ENCODE measurements around the gene HSD17B14.

HSD17B14 gene

DNA sequence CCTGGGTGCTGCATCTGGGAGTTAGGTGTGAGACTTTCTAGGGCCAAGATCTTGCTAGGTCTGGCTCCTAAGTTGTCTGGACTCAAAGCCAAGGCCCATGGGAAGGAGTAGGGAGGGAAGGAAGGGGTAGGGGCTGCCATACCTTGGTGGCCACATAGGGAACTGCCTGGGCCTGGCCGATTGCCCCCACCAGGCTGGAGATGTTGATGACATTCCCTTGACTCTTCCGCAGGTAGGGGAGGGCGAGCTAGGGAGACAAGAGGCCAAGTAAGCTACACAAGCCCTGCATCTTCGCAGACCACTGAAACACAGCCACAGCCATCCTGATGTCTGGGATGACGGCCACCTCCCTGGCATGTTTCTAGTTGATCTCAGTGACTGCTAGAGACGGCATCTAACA, 21.4 kb downstream of the HSD17B14 start:
- no peak for TF ChIP-seq Cebpa-rat (IDR thresholded peaks at IDR 0.05)
- Histone ChIP-seq H3K9me3 (no peaks in the 10 kb centered on the region), H4K20me1 (no peaks in the 10 kb centered on the region), H3K4me1 (peaks cover 62% of the 10 kb centered on the region), H3K4me3 (no peak overlapping the region), H3K27ac (peak overlapping the region; percentile 74), H3K36me3 (no peaks in the 10 kb centered on the region), H3K27me3 (no peaks in the 10 kb centered on the region), H3K4me2 (peak overlapping the region; percentile 63; the same call in 1 of the 2 replicates), H3K9ac (0 out of 2 replicates have a peak overlapping the region, but pooled peaks have one; percentile 29)

DNA sequence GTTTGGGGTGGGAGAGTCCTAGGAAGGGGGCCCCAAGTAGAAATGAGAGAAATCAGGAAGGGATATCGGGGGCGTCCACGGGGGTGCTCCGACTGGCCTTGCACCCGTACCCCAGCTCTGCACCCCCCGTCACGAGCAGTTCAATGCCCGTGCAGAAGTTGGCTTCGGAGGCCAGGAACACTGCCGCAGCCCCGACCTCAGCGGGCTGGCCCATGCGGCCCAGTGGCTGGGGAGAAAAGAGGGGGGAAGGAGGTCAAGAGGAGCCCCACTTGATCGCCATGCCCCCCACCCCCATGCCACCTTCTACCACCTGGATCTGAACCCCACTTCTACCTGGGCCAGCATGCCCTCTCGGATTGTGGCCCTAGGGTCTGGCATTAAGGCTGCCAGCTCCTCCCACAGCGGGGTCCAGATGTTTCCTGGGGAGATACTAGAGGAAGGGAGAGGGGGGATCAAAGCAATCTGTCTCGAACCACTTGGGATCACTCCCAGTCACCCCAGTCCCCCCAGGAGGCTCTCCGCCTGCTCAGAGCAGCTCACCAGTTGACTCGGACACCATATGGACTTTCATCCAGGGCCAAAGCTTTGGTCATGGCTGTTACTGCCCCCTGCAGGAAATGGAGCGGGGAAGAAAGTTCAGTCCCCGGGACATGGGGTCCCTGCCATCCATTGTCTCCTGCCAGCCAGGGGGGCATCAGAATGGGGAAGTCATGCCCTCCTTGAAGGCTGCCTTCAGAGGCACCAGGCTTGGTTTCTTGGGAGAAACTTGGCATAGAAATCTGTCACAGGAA, 23.0 kb downstream of the HSD17B14 start:
- Histone ChIP-seq H3K4me3 (no peak overlapping the region; the same call in 1 of the 2 replicates), H3K4me1 (peaks cover 73% of the 10 kb centered on the region), H4K20me1 (peaks cover 6% of the 10 kb centered on the region; the same call in 1 of the 2 replicates), H3K9ac (no peak overlapping the region), H3K4me2 (peak overlapping the region; percentile 98), H3K9me3 (no peaks in the 10 kb centered on the region), H3K27ac (0 out of 2 replicates have a peak overlapping the region, but pooled peaks have one; percentile 25), H3K27me3 (no peaks in the 10 kb centered on the region), H3K36me3 (no peaks in the 10 kb centered on the region)
- TF ChIP-seq Cebpa-rat (IDR thresholded peaks at IDR 0.05): no peak

DNA sequence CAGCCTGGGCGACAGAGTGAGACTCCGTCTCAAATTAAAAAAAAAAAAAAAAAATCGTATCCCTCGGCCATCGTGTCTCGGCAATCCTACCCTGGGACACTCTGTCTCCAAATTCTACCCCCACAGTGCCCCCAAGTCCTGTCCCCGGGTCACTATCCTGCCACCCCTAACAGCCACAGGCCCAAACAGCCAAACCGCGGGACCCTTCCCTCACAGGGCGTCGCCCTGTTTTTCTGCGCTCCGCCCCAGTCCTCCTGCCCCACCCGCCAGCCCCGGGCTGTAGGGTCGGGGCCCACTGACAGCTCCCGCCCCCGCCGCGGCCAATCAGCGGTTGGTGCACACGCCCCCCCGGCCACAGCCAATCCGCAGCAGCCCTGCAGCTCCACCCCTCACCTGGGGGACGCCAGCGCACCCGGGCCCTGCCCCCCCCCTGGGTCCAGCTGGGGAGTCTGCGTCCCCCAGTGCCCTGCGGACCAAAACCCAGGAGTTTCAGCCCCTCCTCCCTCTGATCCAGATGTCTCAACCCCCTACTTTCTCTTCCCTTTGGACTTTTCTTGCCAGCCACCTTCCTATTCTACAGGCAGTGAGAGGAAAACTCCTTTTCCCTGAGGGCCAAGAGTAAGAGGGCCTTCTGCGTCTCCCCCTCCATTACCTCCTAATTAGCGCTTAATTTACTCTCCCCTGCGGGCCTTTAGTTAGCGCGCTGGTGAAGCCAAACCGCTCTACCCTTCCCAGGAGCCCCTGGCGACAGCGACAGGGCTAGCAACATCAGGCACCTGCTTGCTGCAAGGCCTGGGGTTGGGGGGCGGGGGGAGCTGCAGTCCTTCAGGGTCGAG, 24.0 kb downstream of the HSD17B14 start:
- Histone ChIP-seq H3K27me3 (no peaks in the 10 kb centered on the region), H4K20me1 (peaks cover 14% of the 10 kb centered on the region; the same call in 1 of the 2 replicates), H3K4me1 (peaks cover 82% of the 10 kb centered on the region), H3K9ac (peak overlapping the region; percentile 84), H3K27ac (peak overlapping the region; percentile 78), H3K9me3 (no peaks in the 10 kb centered on the region), H3K4me2 (peak overlapping the region; percentile 98), H3K4me3 (peak overlapping the region; percentile 85), H3K36me3 (peaks cover 10% of the 10 kb centered on the region)
- TF ChIP-seq Cebpa-rat (IDR thresholded peaks at IDR 0.05): no peak

DNA sequence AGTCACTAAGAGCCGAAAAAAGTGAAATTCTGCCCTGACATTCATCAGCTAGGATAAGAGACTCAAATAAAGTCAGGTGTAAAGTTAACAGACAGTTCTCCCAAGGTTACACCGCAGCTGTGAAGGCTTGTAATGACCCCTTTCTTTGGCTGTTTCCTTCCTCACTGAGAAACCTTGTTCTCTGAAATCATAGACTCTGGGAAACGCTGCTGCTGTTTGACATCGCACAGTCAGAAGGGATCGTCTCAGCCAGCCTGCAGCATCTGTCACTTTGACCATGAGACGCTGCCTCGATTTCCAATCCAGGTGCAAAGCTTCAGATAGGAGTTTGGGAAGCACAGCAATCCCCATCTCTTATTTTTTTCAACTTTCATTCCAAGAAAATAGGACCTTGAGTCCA, 26.1 kb downstream of the HSD17B14 start:
- Histone ChIP-seq H4K20me1 (peaks cover 19% of the 10 kb centered on the region; the same call in 1 of the 2 replicates), H3K27ac (peak overlapping the region; percentile 78), H3K9me3 (no peaks in the 10 kb centered on the region), H3K4me3 (peak overlapping the region; percentile 85), H3K9ac (peak overlapping the region; percentile 84), H3K4me1 (peaks cover 66% of the 10 kb centered on the region), H3K27me3 (no peaks in the 10 kb centered on the region), H3K36me3 (peaks cover 23% of the 10 kb centered on the region), H3K4me2 (peak overlapping the region; percentile 98)
- TF ChIP-seq Cebpa-rat (IDR thresholded peaks at IDR 0.05): no peak

DNA sequence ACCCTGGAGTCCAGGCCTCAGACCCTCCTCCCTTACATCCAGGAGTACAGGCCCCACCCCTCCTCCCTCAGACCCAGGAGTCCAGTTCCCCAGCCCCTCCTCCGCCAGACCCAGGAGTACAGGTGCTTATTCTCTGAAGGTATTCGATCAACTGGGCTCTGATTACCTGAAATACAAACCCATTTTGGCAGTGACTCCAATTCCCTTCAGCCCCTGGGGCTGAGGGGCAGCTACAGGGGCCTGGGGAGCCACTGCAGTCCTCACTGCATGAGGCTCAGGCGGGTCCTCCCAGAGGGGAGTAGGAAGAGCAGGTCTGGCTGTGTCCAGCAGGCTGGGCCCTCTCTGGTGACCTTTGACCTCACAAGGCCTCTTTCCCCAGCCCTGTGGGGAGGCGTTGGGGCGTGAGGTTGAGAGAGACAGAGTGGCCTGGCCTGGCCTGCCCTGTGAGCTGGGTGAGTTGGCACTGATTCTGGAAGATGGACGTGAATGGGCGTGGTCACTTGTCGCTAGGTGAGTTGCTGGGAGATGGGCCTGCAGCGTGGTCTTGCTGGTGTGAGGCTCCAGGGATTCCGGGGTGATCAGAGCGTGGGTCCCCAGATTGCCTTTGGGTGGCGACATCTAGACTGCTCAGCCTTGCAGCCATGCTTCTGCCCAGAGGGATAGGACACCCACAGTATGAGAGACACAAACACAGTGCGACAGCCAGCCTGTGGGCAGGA, 28.5 kb downstream of the HSD17B14 start:
- Histone ChIP-seq H3K27ac (no peak overlapping the region), H3K27me3 (no peaks in the 10 kb centered on the region), H3K4me1 (peaks cover 52% of the 10 kb centered on the region), H3K4me3 (no peak overlapping the region), H3K9me3 (no peaks in the 10 kb centered on the region), H3K9ac (no peak overlapping the region), H3K36me3 (peaks cover 36% of the 10 kb centered on the region), H4K20me1 (peaks cover 19% of the 10 kb centered on the region; the same call in 1 of the 2 replicates), H3K4me2 (no peak overlapping the region)
- TF ChIP-seq Cebpa-rat (IDR thresholded peaks at IDR 0.05): no peak

DNA sequence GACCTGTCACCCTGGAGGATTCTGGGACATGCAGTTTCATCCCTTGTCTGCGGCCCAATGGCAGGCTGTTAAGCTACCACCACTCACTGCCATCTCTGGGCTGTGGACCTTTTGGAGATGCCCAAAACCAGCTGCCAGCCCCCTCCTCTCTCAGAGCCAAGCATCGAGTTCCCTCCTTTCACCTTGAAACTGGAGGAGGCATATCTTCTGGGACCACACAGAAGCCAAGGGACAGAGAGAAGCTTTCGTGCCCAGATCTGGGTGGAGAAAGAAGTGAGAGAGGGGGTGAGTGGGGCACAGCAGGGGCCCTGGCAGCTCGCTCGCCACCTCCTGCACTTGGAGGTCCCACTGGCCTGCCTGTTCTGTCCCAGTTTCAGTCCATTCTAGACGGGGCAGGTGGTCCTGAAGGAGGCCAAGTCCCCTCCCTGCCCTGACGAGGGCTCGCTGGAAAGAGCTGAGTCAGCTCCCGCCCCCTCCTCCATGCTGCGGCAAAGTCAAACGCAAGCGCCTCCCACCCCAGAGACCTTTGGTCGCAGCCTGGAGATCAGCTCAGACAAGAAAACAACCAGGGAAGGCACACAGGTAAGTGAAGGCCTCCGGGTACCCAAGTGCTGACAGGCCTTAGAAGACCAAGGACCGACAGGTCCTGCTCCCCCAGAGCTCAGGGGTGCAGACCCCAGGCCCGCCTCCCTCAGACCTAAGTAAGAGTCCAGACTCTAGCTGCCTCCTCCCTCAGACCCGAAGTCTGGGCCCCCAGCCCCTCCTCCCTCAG, 29.3 kb downstream of the HSD17B14 start:
- H3K9me3 ChIP-seq: no peaks in the 10 kb centered on the region
- no peak overlapping the region for H3K4me2 ChIP-seq
- H4K20me1 ChIP-seq: peaks cover 19% of the 10 kb centered on the region; the same call in 1 of the 2 replicates
- peaks cover 45% of the 10 kb centered on the region for H3K4me1 ChIP-seq
- H3K27ac ChIP-seq: no peak overlapping the region
- no peak overlapping the region for H3K9ac ChIP-seq
- no peaks in the 10 kb centered on the region for H3K27me3 ChIP-seq
- no peak for TF ChIP-seq Cebpa-rat (IDR thresholded peaks at IDR 0.05)
- H3K36me3 ChIP-seq: peaks cover 37% of the 10 kb centered on the region
- H3K4me3 ChIP-seq: no peak overlapping the region

DNA sequence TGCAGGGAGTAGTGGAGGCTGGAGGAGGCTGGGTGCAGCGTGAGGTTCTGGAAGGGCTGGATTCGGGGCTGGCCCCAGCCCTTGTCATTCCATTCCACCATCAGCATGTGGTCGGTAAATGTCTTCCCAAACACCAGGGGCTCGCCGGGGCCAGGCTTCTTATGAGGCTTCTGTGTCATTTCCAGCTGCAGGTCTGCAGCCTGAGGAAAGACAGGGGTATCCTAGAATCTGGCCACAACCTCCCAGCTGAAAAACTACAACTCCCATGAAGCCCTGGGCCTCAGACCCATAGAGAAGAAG, 29.8 kb downstream of the HSD17B14 start:
- H3K9ac ChIP-seq: no peak overlapping the region
- H3K36me3 ChIP-seq: peaks cover 37% of the 10 kb centered on the region
- no peak overlapping the region for H3K27ac ChIP-seq
- H3K4me3 ChIP-seq: no peak overlapping the region
- H3K4me1 ChIP-seq: peaks cover 39% of the 10 kb centered on the region
- no peaks in the 10 kb centered on the region for H3K9me3 ChIP-seq
- H3K4me2 ChIP-seq: no peak overlapping the region
- no peak for TF ChIP-seq Cebpa-rat (IDR thresholded peaks at IDR 0.05)
- H4K20me1 ChIP-seq: peaks cover 19% of the 10 kb centered on the region; the same call in 1 of the 2 replicates
- no peaks in the 10 kb centered on the region for H3K27me3 ChIP-seq

DNA sequence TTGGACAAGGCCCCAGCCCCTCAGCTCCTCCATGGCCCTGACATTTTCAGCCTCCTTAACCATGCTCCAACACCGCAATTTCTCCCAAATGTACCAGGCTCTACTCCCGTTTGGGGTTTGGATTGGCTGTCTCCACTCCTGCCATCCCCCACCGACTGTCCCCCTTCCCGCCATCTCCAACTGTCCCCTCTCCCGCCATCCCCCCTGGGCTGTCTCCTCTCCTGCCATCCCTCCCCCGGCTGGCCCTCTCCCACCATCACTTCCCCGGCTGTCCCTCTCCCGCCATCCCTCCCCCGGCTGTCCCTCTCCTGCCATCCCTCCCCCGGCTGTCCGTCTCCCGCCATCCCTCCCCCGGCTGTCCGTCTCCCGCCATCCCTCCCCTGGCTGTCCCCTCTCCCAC, 30.8 kb downstream of the HSD17B14 start:
- TF ChIP-seq Cebpa-rat (IDR thresholded peaks at IDR 0.05): no peak
- H3K9ac ChIP-seq: no peak overlapping the region; the same call in 1 of the 2 replicates
- peaks cover 39% of the 10 kb centered on the region for H3K4me1 ChIP-seq
- no peak overlapping the region for H3K4me3 ChIP-seq
- H3K4me2 ChIP-seq: no peak overlapping the region
- no peaks in the 10 kb centered on the region for H3K9me3 ChIP-seq
- H3K27ac ChIP-seq: no peak overlapping the region
- peaks cover 19% of the 10 kb centered on the region; the same call in 1 of the 2 replicates for H4K20me1 ChIP-seq
- peaks cover 40% of the 10 kb centered on the region for H3K36me3 ChIP-seq
- H3K27me3 ChIP-seq: no peaks in the 10 kb centered on the region

DNA sequence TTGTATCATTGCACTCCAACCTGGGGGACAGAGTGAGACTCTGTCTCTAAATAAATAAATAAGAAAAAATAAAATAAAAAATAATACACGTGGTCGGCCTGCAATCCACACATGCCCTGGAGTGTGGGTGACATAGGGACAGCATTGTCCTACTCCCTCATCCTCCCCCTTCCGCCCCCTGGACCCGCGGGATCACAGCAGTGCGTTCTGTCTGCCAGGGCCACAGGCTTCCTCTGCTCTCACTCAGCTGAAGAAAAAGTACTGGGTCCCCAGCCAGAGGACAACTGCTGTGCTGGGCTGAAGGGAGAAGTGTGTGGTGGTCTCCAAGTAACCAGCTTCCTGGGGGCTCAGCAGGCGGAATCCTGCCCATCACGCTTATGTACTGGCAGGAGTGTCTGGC, 31.8 kb downstream of the HSD17B14 start:
- Histone ChIP-seq H3K4me3 (no peak overlapping the region), H3K4me2 (0 out of 2 replicates have a peak overlapping the region, but pooled peaks have one; percentile 7), H3K4me1 (peaks cover 39% of the 10 kb centered on the region), H3K27ac (no peak overlapping the region), H4K20me1 (peaks cover 19% of the 10 kb centered on the region; the same call in 1 of the 2 replicates), H3K36me3 (peaks cover 45% of the 10 kb centered on the region), H3K27me3 (no peaks in the 10 kb centered on the region), H3K9me3 (no peaks in the 10 kb centered on the region), H3K9ac (0 out of 2 replicates have a peak overlapping the region, but pooled peaks have one; percentile 31)
- no peak for TF ChIP-seq Cebpa-rat (IDR thresholded peaks at IDR 0.05)
